HepG2 (cell line): ENCODE measurements around the gene TLDC2. TPM values are rescaled to one million over a fixed set of nuclear protein-coding genes. Genes with fewer than 3 reads are reported as not detected.

ENCODE experiments used
- FOXM1 ChIP-seq: sonication (generic); formaldehyde crosslinking; IDR thresholded peaks from 2 replicates; pipeline ENCODE4 v1.5.0; 2020; ENCODE audit warnings: missing genetic modification reagents
- MEIS1 ChIP-seq: sonication (generic); formaldehyde crosslinking; IDR thresholded peaks from 2 replicates; pipeline ENCODE4 v1.9.0; 2021; ENCODE audit warnings: mild to moderate bottlenecking, missing genetic modification reagents, moderate library complexity, borderline replicate concordance
- NFKB2 ChIP-seq: sonication (generic); formaldehyde crosslinking; IDR thresholded peaks from 2 replicates; pipeline ENCODE4 v1.4.0; 2020; ENCODE audit warnings: missing genetic modification reagents, borderline replicate concordance
- ZFP91 ChIP-seq: sonication (generic); formaldehyde crosslinking; IDR thresholded peaks from 2 replicates; pipeline ENCODE4 v1.9.0; 2022; ENCODE audit warnings: missing genetic modification reagents, mild to moderate bottlenecking, borderline replicate concordance
- ZNF883 ChIP-seq: sonication (generic); formaldehyde crosslinking; IDR thresholded peaks from 2 replicates; pipeline ENCODE4 v1.5.1; 2020; ENCODE audit warnings: mild to moderate bottlenecking, missing genetic modification reagents; ENCODE audit errors: not compliant biosample characterization
- polyA plus RNA-seq, 8 experiments: library from polyadenylated mRNA; depleted of rRNA in 3 of 8; stranded (reverse) in 7 of 8; unstranded in 1 of 8; fragments of >200 nt; fragmentation: Illumina TruSeq in 4 of 8; extraction: Trizol in 4 of 8; gene quantifications; 2 replicates each; pipeline versions ENCODE4 v1.2.1 to v1.2.3, GENCODE V29; 2011 to 2016; ENCODE audit warnings: low read depth in 4 of 8, missing spikeins in 1 of 8, mixed read lengths in 1 of 8; ENCODE audit not compliant: insufficient read depth in 1 of 8
- total RNA-seq, 5 experiments: library from RNA; depleted of rRNA; stranded (reverse); fragments of >200 nt; fragmentation: Illumina TruSeq; extraction: Trizol; gene quantifications; 2 replicates each; pipeline ENCODE4 v1.2.3, GENCODE V29; 2016; ENCODE audit warnings: low read depth in 1 of 5
- TF ChIP-seq, protein P1 (sequence below): sonication (generic); formaldehyde crosslinking; IDR thresholded peaks from 2 replicates; pipeline ENCODE4 v1.4.0; 2020; ENCODE audit warnings: mild to moderate bottlenecking, missing genetic modification reagents
- TF ChIP-seq, protein P2 (sequence below): sonication (generic); formaldehyde crosslinking; IDR thresholded peaks from 2 replicates; pipeline ENCODE4 v1.4.0; 2020; ENCODE audit warnings: missing genetic modification reagents

The TLDC2 gene
- total and polyA plus RNA-seq, 2 of the 13 experiments (the other 11 are each of a cell fraction or from before 2014, with no cell fraction given), result 1.5 to 1.6 TPM

GRCh38 chr20:36859700-36860330 is 16.1 kb upstream of the TLDC2 start (continued):
- TF ChIP-seq, protein P1, sequence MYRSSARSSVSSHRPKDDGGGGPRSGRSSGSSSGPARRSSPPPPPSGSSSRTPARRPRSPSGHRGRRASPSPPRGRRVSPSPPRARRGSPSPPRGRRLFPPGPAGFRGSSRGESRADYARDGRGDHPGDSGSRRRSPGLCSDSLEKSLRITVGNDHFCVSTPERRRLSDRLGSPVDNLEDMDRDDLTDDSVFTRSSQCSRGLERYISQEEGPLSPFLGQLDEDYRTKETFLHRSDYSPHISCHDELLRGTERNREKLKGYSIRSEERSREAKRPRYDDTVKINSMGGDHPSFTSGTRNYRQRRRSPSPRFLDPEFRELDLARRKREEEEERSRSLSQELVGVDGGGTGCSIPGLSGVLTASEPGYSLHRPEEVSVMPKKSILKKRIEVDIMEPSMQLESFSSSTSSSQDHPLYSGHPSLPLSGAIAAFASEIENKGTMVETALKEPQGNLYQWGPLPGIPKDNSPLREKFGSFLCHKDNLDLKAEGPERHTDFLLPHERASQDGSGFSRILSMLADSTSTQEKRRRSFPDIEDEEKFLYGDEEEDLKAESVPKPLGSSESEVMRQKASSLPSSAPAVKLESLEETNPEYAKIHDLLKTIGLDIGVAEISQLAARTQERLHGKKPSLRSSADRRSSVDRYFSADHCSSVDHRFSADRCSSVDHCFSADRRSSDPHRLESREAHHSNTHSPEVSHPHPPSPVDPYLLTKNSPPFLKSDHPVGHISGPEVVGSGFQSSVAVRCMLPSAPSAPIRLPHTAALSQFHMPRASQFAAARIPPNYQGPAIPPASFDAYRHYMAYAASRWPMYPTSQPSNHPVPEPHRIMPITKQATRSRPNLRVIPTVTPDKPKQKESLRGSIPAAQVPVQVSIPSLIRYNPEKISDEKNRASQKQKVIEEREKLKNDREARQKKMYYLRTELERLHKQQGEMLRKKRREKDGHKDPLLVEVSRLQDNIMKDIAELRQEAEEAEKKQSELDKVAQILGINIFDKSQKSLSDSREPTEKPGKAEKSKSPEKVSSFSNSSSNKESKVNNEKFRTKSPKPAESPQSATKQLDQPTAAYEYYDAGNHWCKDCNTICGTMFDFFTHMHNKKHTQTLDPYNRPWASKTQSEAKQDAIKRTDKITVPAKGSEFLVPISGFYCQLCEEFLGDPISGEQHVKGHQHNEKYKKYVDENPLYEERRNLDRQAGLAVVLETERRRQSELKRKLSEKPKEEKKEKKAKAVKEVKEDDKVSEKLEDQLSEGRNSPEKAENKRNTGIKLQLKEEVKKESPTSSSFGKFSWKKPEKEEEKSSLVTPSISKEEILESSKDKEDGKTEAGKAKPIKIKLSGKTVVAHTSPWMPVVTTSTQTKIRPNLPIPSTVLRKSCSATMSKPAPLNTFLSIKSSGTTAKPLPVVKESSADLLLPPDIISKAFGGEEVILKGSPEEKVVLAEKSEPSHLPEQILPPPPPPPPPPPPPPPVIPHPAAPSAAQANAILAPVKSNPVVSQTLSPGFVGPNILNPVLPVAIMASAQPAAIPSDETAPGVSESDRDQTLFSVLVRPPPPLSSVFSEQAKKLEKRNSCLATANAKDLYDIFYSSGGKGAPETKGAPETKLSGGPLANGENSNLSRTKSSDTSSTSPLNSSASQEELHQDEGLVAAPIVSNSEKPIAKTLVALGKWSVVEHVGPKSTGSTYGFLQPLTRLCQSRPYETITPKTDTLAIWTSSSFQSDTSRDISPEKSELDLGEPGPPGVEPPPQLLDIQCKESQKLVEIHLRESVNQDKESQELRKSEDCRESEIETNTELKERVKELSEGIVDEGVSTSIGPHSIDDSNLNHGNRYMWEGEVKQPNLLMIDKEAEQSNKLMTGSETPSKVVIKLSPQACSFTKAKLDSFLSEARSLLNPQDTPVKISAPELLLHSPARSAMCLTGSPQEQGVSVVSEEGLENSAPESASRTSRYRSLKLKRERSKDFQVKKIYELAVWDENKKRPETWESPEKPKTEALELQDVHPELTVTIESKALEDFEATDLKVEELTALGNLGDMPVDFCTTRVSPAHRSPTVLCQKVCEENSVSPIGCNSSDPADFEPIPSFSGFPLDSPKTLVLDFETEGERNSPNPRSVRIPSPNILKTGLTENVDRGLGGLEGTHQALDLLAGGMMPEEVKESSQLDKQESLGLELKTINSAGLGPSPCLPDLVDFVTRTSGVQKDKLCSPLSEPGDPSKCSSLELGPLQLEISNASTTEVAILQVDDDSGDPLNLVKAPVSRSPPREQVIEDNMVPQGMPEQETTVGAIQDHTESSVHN (CRISPR knock-in tag), result no peak
- TF ChIP-seq, protein P2, sequence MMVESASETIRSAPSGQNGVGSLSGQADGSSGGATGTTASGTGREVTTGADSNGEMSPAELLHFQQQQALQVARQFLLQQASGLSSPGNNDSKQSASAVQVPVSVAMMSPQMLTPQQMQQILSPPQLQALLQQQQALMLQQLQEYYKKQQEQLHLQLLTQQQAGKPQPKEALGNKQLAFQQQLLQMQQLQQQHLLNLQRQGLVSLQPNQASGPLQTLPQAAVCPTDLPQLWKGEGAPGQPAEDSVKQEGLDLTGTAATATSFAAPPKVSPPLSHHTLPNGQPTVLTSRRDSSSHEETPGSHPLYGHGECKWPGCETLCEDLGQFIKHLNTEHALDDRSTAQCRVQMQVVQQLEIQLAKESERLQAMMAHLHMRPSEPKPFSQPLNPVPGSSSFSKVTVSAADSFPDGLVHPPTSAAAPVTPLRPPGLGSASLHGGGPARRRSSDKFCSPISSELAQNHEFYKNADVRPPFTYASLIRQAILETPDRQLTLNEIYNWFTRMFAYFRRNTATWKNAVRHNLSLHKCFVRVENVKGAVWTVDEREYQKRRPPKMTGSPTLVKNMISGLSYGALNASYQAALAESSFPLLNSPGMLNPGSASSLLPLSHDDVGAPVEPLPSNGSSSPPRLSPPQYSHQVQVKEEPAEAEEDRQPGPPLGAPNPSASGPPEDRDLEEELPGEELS (CRISPR knock-in tag), result 0 out of 2 replicates have a peak, but pooled peaks have one; percentile 14
- TF ChIP-seq NFKB2, result 0 out of 2 replicates have a peak, but pooled peaks have one; percentile 25
- TF ChIP-seq MEIS1 (CRISPR knock-in tag), result no peak
- TF ChIP-seq FOXM1, result 0 out of 2 replicates have a peak, but pooled peaks have one; percentile 18
- TF ChIP-seq ZNF883, result peak; percentile 57
- 0 out of 2 replicates have a peak, but pooled peaks have one; percentile 34 for TF ChIP-seq ZFP91
